ACHN (cell line): ENCODE results near the gene SERPINE1.
A peak's percentile ranks its signal among the peaks of the same experiment; 100 is the strongest.

Experiments used
- DNase-seq: peaks from one replicate; pipeline ENCODE4 v3.0.0-alpha.2; 2015
- in situ Hi-C: cut with HindIII; loops from 2 replicates; pipeline ENCODE4 v1.10.0; 2017; ENCODE audit warnings: low sequenced_read_pairs, low pct_ligation_motif_present, low pct_unique_long_range_greater_than_20kb

SERPINE1 gene

DNA sequence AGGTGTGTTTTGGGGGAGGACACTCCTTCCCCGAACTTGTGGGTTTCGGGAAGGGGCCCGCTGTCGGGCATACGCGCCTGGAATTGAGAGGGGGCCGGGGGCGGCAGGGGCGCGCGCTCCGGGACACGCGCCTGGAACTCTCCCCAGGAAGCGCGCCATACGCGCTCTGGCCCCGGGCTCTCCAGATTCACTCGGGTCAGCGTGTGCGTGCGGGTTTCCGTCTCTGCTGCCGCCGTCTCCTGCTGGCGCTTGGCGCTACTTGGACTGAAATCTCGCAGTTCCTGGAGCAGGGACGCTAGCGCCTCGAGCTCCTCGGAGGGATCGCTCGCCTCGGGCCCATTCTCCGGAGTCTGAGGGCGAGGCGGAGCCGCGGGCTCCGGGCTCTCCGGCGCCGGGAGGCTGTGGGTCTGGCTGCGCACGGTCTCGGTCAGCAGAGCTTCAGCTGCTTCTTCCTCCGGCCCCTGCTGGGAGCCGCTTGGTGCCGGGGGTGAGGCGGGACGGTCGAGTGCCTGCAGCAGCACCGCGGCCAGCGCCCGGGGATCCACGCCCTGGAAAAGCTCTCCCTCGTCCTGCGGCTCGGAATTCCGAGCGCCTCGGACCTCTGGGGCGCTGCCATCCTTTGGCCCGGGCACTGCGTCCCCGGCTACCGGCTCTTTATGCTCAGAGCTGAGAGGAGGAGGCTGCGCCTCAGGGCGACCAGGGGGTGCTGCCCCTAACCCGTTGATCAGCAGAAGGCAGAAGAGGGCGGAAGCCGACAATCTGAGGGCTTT is 37.4 kb downstream of the SERPINE1 start:
- DNase-seq, result peak; percentile 88
- in situ Hi-C loops, result no loop called here

DNA sequence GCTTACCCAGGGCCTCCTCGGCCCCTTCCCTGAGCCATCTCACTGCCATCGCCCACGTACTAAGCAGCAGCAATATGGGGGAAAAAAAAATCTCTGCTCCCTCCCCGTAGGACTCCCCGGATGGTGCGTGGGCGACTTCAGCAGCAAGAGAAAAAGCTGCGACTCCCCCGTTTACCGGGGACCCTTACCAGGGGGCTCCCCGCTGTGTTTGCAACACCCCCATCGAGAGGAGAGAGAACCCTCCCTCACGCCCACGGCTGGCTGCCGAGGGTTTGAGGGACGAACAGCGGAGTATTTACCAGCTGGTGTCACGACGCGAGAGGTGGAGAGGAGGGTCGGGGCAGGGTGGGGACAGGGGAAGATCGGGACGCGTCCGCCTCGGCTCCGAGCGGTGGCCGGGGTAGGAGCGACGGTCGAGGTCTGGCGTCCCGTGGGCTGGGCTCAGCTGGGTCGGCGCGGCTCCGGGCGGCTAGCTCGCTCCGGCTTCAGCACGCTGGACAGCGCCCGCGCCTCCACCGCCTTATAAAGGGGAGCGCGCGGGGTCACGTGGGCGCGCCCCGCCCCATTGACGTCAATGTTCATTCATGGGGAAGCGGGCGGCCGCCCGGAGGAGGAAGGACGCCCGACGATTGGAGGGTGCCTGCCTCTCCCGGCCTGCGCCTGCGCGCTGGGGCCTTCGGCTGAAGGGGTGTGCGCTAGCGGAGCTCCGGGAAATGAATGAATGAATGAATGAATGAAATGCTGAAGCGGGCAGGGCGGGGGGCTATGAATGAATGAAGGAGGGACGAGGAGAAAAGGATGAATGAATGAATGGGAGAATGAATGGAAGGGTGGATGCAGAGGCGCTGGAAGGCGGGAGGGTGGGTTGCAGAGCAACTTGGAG is 38.4 kb downstream of the SERPINE1 start, which contains the start of gene VGF:
VGF (minus strand) TSS at position 495 of the 883 bp plus-strand sequence. CDS start 726 bp downstream, outside the sequence.
- peak; percentile 99 for DNase-seq
- in situ Hi-C loops, result no loop called here

DNA sequence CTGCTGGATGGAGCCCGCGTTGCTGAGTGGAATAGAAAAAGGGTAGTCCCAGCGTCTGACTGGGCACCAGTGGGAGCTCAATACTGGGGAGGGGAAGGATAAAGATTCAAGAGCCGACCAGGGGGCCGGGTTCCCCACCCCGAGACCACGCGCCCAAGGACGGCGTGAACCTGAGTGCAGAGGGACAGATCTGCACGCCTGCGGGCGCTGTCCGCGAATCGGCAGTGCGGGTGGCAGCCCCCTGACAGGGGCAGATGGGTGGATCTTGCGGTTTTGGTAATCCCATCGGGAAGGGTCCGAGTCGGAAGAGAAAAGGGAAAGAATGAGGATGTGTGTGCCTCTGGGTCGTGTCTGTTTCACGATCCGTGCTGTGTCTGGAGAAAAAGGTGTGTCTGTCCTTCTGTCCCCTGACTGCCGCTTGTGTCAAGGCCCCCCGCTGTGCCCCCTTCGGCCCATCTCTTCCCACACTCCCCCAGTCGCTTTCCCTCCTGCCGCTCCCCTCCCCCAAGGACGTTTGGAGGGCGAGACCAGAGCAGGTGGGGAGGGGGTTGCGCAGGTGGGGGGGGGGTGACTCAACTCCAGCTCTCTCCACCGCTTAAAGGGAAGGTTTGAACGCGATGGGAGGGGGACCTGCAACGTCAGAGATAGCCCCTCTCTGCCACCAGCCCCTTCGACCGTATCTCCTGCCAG is 39.2 kb downstream of the SERPINE1 start:
- in situ Hi-C loops, result no loop called here

DNA sequence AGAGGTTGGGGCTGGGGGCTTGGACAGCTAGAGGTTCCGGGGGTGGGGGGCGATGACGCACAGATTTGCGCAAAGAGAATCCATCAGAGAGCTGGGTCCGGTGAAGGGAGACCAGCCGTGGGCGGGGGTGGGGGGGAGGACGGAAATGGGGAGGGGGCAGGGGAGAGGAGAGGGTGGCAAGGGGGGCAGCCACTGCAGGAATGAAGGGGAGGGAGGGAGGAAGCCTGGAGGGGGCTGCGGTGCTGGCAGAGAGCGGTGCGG is 39.7 kb downstream of the SERPINE1 start:
- in situ Hi-C loops, result no loop called here
- DNase-seq, result no peak

More for the DNA sequence above, 39.2 kb downstream of the SERPINE1 start:
- DNase-seq, result peak; percentile 48

DNA sequence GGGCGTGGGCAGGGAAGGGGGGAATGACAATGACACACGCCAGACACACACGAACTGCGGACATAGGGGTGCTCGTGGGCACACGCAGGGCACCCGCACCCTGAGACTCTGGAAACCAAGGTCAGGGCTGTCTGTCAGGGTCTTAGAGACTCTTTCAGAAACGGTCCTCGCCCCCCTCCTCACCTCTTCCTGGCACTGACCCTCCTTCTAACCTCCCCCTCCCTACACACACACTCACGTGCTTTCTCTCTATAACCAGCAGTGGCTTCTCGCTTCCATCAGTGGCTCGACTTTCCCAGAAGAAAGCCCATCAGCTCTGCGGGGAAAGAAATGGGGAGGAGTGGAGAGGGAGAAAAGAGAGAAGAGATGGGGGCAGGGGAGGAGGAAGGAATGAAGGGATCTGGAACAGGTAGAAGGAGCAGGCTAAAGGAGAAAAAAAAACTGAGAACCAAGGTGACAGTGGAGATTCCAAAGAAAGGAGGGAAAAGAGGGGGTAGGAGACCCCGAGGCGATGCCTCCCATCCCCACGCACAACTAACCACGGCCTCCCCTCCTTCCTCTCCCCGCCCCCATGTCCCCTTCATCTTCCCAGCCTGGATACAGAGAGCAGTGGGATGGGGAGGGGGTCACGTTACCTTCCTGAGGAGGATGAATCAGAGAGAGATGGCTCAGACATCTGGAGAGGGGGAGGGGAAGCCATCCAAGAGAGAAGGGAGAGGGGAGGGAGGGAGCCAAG is 40.2 kb downstream of the SERPINE1 start:
- DNase-seq, result peak; percentile 79
- in situ Hi-C loops, result no loop called here

DNA sequence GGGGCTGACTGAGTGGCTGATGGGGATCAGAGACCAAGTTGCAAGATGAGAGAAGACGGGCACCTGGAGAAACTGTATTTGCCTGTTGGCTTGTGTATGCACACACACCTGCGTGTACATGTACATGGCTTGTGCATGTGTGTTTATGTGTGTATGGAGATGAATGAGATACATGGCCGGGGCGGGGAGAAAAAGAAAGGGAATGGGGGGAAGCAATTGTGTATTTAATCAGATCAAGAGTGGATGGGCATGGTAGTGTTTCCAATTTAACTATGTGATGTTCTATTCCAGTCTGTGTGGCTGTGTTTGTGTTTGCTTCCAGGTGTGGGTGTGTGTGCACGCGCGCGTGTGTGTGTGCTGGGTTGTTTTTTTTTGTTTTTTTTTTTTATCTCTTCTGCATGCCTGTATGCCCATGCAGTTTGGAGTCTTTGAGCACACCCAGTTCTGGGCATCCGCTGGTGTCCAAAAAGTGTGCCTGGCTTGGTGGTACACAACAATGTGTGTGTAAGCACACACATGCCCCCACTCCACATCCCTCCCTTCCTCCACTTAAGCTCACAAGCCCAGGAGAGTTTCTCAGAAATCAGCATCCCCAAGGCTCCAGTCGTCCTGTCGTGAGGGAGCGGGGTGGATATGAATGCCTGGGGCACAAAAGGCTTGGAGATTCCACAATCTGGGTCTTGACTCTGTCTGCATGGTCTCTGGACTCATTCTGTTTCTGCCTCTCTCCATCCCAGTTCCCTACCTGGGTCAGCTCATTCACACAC is 40.9 kb downstream of the SERPINE1 start:
- DNase-seq, result peak; percentile 49
- in situ Hi-C loops, result no loop called here

DNA sequence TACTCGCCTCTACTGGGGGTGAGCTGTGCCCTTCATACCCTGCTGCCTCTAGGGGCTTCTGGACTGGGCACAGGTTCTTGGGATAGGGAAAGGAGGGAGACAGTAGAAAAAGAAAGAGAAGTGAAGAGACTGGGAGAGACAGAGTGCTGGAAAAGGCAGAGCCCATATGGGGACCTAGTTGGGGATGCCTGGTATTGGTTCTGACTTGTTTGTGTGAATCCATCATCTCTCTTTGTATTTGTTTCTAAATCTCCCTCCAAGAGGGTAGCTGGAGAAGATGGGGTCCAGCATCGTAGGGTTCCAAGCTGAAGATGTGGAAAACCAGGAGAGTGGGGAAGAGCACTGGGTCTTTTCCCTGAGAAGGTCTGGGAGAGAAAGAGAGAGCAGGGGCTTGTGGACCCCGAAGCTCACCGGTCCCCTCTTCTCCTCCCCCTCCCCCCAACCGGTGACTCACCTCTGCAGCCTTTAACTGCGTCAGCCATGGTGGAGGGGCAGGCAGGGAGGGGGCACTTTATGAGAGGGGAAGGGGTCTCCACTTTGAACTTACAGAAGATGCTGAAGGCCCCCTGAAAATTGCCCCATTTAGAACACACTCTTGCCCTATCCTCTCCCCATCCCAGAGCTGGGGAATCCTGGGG is 41.6 kb downstream of the SERPINE1 start:
- in situ Hi-C loops, result no loop called here
- DNase-seq, result no peak

DNA sequence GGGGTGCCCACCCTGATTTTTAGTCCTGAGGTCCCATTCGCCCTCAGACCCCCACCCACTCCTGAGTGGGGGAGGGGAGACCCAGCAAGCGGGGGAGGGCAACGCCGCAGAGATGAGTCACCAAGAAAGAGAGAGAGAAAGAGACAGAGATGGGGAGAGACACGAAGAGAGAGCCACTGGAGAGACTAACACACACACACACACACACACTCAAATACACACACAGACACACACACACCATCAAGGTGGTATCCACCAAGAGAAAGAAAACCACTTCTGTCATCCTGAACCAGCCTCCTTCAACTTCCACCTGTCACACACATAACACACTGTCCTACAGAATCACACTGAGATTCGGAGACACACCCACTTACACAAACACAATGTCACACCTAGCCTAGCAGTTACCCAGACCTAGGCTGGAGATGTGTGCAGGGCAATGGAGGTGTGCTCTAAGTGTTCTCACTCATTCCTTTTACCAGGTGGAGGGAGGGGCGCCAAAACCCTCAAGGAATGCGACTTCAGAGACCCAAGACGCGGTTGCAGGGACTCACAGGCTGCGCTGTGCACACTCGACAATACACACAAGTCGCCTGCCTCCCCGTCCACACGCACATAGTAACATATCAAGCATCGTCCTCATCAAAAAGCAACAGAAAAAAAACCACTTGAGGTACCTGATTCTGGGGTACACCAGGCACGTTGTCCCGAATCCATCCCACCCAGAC is 42.4 kb downstream of the SERPINE1 start:
- peak; percentile 50 for DNase-seq
- in situ Hi-C loops, result no loop called here

DNA sequence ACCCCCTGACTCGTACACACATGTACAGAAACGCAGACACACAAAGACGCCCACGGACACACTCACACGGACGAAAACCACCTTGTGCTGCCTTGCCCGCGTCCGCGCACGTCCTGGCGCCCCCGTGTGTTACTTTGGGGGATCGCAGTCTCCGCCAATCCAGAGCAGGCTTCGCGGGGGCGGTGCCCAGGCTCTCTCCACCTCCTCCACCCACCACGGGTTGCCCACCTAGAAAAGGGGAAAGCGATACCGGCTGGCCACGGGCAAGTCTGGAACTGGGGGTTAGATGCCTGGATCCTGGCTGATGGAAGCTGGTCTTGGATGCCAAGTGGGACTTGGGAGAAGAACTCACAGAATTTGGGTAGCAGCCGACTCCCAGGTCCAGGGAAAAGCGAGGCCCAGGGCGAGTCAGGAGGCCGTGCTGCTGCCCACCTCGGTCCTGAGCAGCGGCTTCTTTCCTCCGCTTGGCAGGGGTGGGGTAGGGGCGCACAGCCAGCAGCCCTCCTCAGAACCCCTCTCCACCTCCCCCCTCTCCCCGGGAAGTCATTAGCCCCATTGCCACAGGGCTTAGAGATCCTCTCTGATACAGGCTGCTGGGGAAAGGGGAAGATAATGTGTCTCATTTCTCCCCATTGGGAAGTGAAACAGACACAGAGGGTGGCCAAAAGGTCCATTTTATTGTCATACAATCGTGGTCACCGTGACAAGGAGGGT is 43.1 kb downstream of the SERPINE1 start:
- peak; percentile 82 for DNase-seq
- in situ Hi-C loops, result no loop called here

DNA sequence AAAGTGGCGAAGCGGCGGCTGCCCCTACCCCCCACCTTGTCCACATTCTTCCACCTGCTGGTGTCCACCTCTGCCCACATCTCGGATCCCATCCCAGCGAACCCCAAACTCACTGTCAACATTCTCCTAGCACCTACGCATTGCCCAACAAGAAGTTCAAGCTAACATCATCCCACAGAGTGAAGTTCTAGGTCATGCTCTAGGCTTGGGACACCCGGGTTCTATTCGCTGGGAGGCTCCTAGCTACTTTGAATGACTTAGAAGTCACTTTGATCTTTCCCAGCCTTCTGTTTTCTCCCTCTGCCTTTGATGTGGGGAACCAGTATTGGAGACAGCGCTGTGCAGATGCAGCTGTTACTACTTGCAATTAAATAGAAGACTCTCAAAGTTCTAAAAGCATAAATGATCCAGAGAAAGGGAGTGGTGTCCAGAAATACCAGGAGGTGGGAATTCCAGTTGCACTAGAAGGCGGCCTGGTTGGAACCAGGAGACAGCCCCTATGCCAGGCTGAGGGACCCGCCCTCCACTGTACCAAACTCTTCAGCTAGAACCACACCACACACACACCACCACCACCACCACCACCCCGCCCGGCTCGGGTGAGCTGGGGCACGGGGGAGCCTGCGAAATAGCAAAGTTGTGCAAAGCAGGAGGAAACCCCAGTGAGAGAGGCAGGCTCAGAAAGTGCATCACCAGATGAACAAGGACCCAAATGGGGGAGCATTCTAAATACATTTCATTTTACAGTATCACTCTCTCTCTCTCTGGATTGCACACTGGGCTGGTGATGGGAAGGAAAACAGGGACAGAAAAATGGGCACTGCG is 43.9 kb downstream of the SERPINE1 start:
- no peak for DNase-seq
- in situ Hi-C loops, result no loop called here

DNA sequence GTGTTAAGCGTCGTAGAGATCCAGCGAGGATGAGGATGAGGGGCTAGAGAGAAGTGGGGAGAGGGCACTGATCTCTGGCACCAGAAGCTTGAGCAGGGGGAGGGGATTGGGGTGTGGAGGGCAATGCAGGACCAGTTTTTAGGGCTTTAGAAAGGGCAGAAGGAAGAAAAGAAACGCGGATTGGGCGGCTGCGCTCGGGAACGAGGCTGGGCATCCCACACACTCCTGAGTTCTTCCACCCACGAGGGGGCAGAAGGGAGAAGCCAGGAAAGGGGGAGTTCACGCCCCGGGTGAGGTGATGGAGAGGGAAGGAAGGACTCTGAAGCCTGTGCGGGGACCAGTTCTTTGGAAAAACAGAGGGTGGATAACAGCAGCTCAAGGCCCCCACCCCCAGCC is 44.5 kb downstream of the SERPINE1 start:
- DNase-seq, result peak; percentile 66
- in situ Hi-C loops, result no loop called here

DNA sequence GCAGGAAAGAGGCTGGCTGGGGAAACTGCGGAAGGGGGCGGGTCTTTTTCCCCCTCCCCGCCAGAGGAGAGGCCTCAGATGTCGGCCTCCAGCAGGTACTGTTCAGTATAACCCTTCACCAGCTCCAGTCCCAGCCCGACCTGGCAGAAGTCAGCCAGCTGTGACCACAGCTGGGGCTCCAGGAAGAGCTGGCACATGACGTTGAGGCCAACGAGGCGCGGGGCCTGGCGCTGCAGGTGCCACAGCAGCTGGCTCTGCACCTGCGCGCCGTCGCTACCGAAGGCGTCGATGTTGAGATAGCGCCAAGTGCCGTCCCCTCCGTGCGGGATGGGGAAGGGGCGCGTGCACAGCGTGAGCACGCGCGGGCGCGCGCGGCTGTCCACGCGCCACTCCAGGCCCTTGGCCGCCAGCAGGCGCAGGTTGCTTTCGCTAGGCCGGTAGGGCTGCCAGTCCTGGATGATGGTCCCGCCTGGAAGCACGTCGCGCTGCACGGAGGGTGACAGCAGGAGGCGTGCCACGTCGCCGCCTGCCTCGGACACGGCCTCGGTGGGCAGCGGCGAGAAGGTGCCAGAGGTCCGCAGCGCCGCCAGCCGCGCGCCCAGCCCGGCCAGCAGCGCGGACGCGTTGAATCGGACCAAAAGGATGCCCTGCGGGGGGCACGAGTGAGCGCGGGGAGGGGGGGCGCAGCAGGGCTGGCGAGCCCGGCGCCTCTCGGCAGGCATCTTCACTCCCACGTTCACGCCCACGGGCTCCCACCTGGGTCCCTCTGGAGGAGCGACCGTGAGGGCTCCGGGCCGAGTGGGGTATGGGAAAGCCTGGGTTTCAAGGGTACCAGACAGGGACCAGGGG is 45.3 kb downstream of the SERPINE1 start:
- DNase-seq, result peak; percentile 49

DNA sequence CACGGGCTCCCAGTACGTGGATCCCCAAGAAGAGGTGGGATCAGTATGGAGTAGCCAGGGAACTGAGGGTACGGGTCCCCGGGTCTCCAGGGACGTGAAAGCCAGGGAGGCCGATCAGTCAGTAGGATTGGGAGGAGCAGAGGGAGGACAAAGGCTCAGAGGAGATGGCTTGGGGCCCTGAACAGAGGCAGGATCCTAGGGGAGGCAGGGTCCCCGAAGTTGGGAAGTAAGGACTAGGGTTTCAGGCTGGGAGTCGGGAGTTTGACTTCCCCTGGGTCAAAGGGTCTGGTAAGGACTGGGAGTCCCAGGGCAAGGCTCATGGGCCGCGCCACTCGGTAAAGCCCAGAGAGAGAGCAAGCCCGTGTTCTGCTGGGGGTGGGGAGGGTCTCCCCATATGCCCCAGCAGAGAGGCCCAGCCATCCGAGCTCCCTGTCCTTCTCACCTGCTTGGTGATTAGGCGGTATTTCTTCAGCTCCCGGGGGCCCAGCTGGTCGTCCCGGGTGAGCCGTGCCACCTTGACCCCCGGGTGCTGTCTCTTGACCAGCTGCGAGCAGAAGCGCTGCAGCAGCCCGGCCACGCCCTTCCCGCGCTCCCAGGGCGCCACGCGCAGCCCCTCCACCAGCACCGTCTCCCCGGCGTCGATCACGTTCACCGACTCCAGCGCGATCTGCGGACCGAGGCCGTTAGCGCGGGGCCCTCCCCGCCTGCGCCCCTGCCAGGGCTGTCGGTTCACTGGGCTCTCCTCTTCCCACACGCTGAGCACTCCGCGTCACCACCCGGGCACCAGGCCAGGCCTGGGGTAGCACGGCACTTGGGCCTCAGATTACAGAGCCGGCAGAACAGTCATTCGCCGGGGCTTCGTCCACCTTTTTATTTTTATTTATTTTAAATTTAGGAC is 46.2 kb downstream of the SERPINE1 start:
- peak; percentile 95 for DNase-seq

More for the DNA sequence above, 45.3 kb downstream of the SERPINE1 start:
- in situ Hi-C loops, result no loop called here

DNA sequence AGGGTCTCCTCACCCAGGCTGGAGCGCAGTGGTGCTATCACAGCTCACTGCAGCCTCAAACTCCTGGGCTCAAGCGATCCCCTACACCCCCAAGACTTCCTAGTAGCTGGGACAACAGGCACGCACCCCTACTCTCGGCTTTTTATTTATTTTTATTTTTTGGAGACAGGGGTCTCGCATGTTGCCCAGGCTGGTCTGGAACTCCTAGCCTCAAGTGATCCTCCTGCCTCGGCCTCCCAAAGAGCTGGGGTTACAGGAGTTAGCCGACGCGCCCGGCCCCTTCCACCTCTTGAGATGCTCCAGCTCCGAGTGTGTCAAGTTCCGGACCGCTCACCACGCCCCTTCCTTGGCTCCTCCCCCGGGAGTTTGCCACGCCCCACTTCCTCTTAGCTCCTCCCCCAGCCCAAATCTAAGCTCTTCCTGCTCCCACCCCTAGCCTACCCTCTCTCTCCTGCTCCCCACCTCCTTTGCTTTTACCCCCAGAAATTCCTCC is 46.9 kb downstream of the SERPINE1 start:
- DNase-seq, result peak; percentile 77
- in situ Hi-C loops, result no loop called here

More for the DNA sequence above, 46.2 kb downstream of the SERPINE1 start:
- in situ Hi-C loops, result no loop called here
